Liver (tissue), 9 donors: ENCODE measurements around the gene ACTN3. TPM values are rescaled to one million over a fixed set of nuclear protein-coding genes. Genes with fewer than 3 reads are reported as not detected.

Experiments used
- DNase-seq: peaks from one replicate; pipeline ENCODE4 v3.0.0-alpha.2; 2017; ENCODE audit warnings: low spot score
- H3K27ac ChIP-seq, 2 donors: one replicate each; pipeline ENCODE4 v1.7.0; 2013; ENCODE audit warnings: inconsistent platforms in 2 of 2, low read length in 2 of 2, control low read depth in 1 of 2, low read depth in 1 of 2, mild to moderate bottlenecking in 1 of 2
- H3K27me3 ChIP-seq, 4 donors: one replicate each; pipeline versions ENCODE4 v1.6.1 to v1.7.0; 2013; ENCODE audit warnings: low read length in 3 of 4, inconsistent platforms in 1 of 4, mild to moderate bottlenecking in 1 of 4, moderate library complexity in 1 of 4; ENCODE audit not compliant: control insufficient read depth in 4 of 4, insufficient read depth in 4 of 4
- H3K36me3 ChIP-seq, 4 donors: one replicate each; pipeline versions ENCODE4 v1.6.1 to v1.7.0; 2013; ENCODE audit warnings: low read length in 3 of 4, mild to moderate bottlenecking in 3 of 4, low read depth in 1 of 4, moderate library complexity in 1 of 4; ENCODE audit not compliant: control insufficient read depth in 4 of 4, insufficient read depth in 3 of 4
- H3K4me1 ChIP-seq, 4 donors: one replicate each; pipeline versions ENCODE4 v1.6.1 to v1.7.0; 2013; ENCODE audit warnings: low read length in 3 of 4, mild to moderate bottlenecking in 3 of 4, moderate library complexity in 1 of 4; ENCODE audit not compliant: control insufficient read depth in 4 of 4, insufficient read depth in 4 of 4
- H3K4me3 ChIP-seq, 3 donors: one replicate each; pipeline versions ENCODE4 v1.6.1 to v1.7.0; 2013; ENCODE audit warnings: low read length in 3 of 3, control low read depth in 1 of 3, low read depth in 1 of 3, mild to moderate bottlenecking in 1 of 3
- H3K9ac ChIP-seq, 2 donors: one replicate each; pipeline ENCODE4 v1.7.0; 2013; ENCODE audit warnings: low read length in 2 of 2, mild to moderate bottlenecking in 2 of 2, moderate library complexity in 2 of 2, control low read depth in 1 of 2, low read depth in 1 of 2
- H3K9me3 ChIP-seq, 4 donors: one replicate each; pipeline versions ENCODE4 v1.6.1 to v1.7.0; 2013; ENCODE audit warnings: low read length in 3 of 4; ENCODE audit not compliant: control insufficient read depth in 4 of 4
- EGR1 ChIP-seq, 2 donors: IDR thresholded peaks; 2 replicates each; pipeline ENCODE4 v1.6.1; 2016 to 2018; ENCODE audit warnings: antibody characterized with exemption in 2 of 2, low read depth in 2 of 2
- FOXA1 ChIP-seq: IDR thresholded peaks from 2 replicates; pipeline ENCODE4 v1.6.1; 2016; ENCODE audit warnings: antibody characterized with exemption
- FOXA2 ChIP-seq: IDR thresholded peaks from 2 replicates; pipeline ENCODE4 v1.6.1; 2016; ENCODE audit warnings: antibody characterized with exemption
- GABPA ChIP-seq, 2 donors: IDR thresholded peaks in 1 of 2; conservative IDR thresholded peaks in 1 of 2; 2 replicates each; pipeline ENCODE4 v1.6.1; 2016; ENCODE audit warnings: antibody characterized with exemption in 2 of 2, mild to moderate bottlenecking in 1 of 2, moderate library complexity in 1 of 2
- HNF4A ChIP-seq, 2 donors: conservative IDR thresholded peaks; 2 replicates each; pipeline ENCODE4 v1.6.1; 2016; ENCODE audit warnings: antibody characterized with exemption in 2 of 2, mild to moderate bottlenecking in 2 of 2
- HNF4G ChIP-seq: IDR thresholded peaks from 2 replicates; pipeline ENCODE4 v1.6.1; 2016; ENCODE audit warnings: antibody characterized with exemption
- JUND ChIP-seq, 2 donors: IDR thresholded peaks; 2 replicates each; pipeline ENCODE4 v1.6.1; 2016; ENCODE audit warnings: antibody characterized with exemption in 2 of 2
- NR2F2 ChIP-seq: IDR thresholded peaks from 2 replicates; pipeline ENCODE4 v1.6.1; 2016; ENCODE audit warnings: antibody characterized with exemption
- RAD21 ChIP-seq, 2 donors: IDR thresholded peaks; 2 replicates each; pipeline ENCODE4 v1.6.1; 2016; ENCODE audit warnings: antibody characterized with exemption in 2 of 2, mild to moderate bottlenecking in 2 of 2
- RXRA ChIP-seq, 2 donors: IDR thresholded peaks; 2 replicates each; pipeline ENCODE4 v1.6.1; 2017 to 2018; ENCODE audit warnings: antibody characterized with exemption in 2 of 2, mild to moderate bottlenecking in 1 of 2
- SP1 ChIP-seq: IDR thresholded peaks from 2 replicates; pipeline ENCODE4 v1.6.1; 2018; ENCODE audit warnings: antibody characterized with exemption, mild to moderate bottlenecking
- TAF1 ChIP-seq: conservative IDR thresholded peaks from 2 replicates; pipeline ENCODE4 v1.6.1; 2016; ENCODE audit warnings: antibody characterized with exemption, mild to moderate bottlenecking
- YY1 ChIP-seq: IDR thresholded peaks from 2 replicates; pipeline ENCODE4 v1.6.1; 2016; ENCODE audit warnings: antibody characterized with exemption, mild to moderate bottlenecking
- WGBS: extraction: QIAGEN DNeasy Blood & Tissue Kit; methylation state at CpG from one replicate; pipeline ENCODE4 v1.1.7; 2013; 5-methylcytosine and 5-hydroxymethylcytosine counted together
- polyA plus RNA-seq, 2 donors: library from polyadenylated mRNA; stranded (reverse) in 1 of 2; unstranded in 1 of 2; fragments of 200-250 nt in 1 of 2; fragments of >200 nt in 1 of 2; fragmentation: Nextera tagmentation in 1 of 2; extraction: Ambion mirVana in 1 of 2; gene quantifications; one replicate each; pipeline versions ENCODE4 v1.2.1 to v1.2.3, GENCODE V29; 2013 to 2015
- total RNA-seq, 2 donors: library from RNA; depleted of rRNA; stranded (reverse); fragments of >200 nt; gene quantifications; one replicate each; pipeline ENCODE4 v1.2.3, GENCODE V29; 2014
- TF ChIP-seq, protein P1 (sequence below): IDR thresholded peaks from 2 replicates; pipeline ENCODE4 v1.6.1; 2016; ENCODE audit warnings: antibody characterized with exemption, mild to moderate bottlenecking
- TF ChIP-seq, protein P2 (sequence below): IDR thresholded peaks from 2 replicates; pipeline ENCODE4 v1.6.1; 2016; ENCODE audit warnings: antibody characterized with exemption
- TF ChIP-seq, protein P3 (sequence below): fragments of 150-350 bp; IDR thresholded peaks from 2 replicates; pipeline ENCODE4 v1.5.1; 2017; ENCODE audit warnings: improper control_type of control experiment, low read depth, low read length; ENCODE audit not compliant: missing input control
- TF ChIP-seq, protein P4 (sequence below): IDR thresholded peaks from 2 replicates; pipeline ENCODE4 v1.6.1; 2016; ENCODE audit warnings: antibody characterized with exemption
- TF ChIP-seq, protein P5 (sequence below): IDR thresholded peaks from 2 replicates; pipeline ENCODE4 v1.6.1; 2016; ENCODE audit warnings: antibody characterized with exemption
- donor health status: healthy.
- donor health status: healthy.
- donor health status: healthy.
- donor health status: healthy.
- donor health status: healthy.

Gene ACTN3
- total and polyA plus RNA-seq, 4 donors: not detected

DNA sequence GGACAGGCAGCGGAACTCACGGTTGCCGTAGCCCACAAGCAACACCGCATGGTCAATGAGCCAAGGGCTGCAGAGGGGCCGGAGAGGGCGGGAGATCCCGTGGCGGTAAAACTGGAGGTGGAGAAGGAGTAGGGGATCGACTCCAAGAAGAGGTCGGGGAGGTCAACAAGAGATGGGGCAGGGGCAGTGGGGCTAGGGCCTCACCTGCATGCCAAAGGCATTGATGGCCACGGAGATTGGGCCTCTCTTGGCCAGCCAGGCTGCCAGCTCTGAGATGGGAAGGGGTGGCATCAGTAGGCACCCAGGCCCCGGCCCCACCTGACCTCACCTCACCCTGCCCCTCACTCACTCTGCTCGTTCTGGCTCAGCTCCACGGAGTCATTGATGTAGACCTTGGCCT is 17.8 kb downstream of the ACTN3 start:
- Histone ChIP-seq H3K36me3 (peaks cover 0 to 8% (median 0%) of the 10 kb centered on the region in 4 donors), H3K4me3 (no peak overlapping the region), H3K9ac (no peak overlapping the region), H3K9me3 (no peaks in the 10 kb centered on the region), H3K27ac (no peak overlapping the region), H3K4me1 (peaks cover 2 to 14% (median 8%) of the 10 kb centered on the region in 4 donors), H3K27me3 (no peaks in the 10 kb centered on the region)
- TF ChIP-seq, protein P1, sequence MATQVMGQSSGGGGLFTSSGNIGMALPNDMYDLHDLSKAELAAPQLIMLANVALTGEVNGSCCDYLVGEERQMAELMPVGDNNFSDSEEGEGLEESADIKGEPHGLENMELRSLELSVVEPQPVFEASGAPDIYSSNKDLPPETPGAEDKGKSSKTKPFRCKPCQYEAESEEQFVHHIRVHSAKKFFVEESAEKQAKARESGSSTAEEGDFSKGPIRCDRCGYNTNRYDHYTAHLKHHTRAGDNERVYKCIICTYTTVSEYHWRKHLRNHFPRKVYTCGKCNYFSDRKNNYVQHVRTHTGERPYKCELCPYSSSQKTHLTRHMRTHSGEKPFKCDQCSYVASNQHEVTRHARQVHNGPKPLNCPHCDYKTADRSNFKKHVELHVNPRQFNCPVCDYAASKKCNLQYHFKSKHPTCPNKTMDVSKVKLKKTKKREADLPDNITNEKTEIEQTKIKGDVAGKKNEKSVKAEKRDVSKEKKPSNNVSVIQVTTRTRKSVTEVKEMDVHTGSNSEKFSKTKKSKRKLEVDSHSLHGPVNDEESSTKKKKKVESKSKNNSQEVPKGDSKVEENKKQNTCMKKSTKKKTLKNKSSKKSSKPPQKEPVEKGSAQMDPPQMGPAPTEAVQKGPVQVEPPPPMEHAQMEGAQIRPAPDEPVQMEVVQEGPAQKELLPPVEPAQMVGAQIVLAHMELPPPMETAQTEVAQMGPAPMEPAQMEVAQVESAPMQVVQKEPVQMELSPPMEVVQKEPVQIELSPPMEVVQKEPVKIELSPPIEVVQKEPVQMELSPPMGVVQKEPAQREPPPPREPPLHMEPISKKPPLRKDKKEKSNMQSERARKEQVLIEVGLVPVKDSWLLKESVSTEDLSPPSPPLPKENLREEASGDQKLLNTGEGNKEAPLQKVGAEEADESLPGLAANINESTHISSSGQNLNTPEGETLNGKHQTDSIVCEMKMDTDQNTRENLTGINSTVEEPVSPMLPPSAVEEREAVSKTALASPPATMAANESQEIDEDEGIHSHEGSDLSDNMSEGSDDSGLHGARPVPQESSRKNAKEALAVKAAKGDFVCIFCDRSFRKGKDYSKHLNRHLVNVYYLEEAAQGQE: no peak
- TF ChIP-seq YY1 (no peak), RAD21 (IDR thresholded peaks at IDR 0.05) (no peak), NR2F2 (no peak), FOXA1 (no peak), SP1 (no peak), RXRA (IDR thresholded peaks at IDR 0.05) (no peak), TAF1 (no peak), GABPA (IDR thresholded peaks at IDR 0.05 in 1 of 2, conservative IDR thresholded peaks at IDR 0.05 in 1 of 2) (no peak), EGR1 (IDR thresholded peaks at IDR 0.05; ENCODE audit: low read depth in 2 of 2) (no peak), JUND (IDR thresholded peaks at IDR 0.05) (no peak), HNF4G (no peak), HNF4A (conservative IDR thresholded peaks at IDR 0.05) (no peak), FOXA2 (no peak)
- TF ChIP-seq, protein P2, sequence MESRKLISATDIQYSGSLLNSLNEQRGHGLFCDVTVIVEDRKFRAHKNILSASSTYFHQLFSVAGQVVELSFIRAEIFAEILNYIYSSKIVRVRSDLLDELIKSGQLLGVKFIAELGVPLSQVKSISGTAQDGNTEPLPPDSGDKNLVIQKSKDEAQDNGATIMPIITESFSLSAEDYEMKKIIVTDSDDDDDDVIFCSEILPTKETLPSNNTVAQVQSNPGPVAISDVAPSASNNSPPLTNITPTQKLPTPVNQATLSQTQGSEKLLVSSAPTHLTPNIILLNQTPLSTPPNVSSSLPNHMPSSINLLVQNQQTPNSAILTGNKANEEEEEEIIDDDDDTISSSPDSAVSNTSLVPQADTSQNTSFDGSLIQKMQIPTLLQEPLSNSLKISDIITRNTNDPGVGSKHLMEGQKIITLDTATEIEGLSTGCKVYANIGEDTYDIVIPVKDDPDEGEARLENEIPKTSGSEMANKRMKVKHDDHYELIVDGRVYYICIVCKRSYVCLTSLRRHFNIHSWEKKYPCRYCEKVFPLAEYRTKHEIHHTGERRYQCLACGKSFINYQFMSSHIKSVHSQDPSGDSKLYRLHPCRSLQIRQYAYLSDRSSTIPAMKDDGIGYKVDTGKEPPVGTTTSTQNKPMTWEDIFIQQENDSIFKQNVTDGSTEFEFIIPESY: no peak
- TF ChIP-seq, protein P3, sequence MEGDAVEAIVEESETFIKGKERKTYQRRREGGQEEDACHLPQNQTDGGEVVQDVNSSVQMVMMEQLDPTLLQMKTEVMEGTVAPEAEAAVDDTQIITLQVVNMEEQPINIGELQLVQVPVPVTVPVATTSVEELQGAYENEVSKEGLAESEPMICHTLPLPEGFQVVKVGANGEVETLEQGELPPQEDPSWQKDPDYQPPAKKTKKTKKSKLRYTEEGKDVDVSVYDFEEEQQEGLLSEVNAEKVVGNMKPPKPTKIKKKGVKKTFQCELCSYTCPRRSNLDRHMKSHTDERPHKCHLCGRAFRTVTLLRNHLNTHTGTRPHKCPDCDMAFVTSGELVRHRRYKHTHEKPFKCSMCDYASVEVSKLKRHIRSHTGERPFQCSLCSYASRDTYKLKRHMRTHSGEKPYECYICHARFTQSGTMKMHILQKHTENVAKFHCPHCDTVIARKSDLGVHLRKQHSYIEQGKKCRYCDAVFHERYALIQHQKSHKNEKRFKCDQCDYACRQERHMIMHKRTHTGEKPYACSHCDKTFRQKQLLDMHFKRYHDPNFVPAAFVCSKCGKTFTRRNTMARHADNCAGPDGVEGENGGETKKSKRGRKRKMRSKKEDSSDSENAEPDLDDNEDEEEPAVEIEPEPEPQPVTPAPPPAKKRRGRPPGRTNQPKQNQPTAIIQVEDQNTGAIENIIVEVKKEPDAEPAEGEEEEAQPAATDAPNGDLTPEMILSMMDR: no peak
- TF ChIP-seq, protein P4, sequence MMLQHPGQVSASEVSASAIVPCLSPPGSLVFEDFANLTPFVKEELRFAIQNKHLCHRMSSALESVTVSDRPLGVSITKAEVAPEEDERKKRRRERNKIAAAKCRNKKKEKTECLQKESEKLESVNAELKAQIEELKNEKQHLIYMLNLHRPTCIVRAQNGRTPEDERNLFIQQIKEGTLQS: no peak
- TF ChIP-seq, protein P5, sequence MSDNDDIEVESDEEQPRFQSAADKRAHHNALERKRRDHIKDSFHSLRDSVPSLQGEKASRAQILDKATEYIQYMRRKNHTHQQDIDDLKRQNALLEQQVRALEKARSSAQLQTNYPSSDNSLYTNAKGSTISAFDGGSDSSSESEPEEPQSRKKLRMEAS: no peak
- no peak for DNase-seq
- WGBS: 94% methylated on average over 14 of the region's 14 CpGs
